CD4-positive, CD25-positive, alpha-beta regulatory T cell (primary cell): ENCODE data around the gene RAB39B. TPM values are rescaled to one million over a fixed set of nuclear protein-coding genes. Genes with fewer than 3 reads are reported as not detected.
"Not testable (repeated sequence)": the region's sequence is repeated elsewhere in the genome, so short reads cannot be mapped to it uniquely, and the experiment has no call there.

Experiments
- ATAC-seq, 2 donors: fragments of 150-1000 bp; cut with Tn5 transposase; one replicate each; pipeline ENCODE4 v1.10.0; 2021; ENCODE audit warnings: low read depth in 2 of 2, moderate number of reproducible peaks in 2 of 2, moderate library complexity in 1 of 2
- DNase-seq, 3 donors: peaks; one replicate each; pipeline versions ENCODE4 v3.0.0 to v3.0.0-alpha.2; 2012 to 2022; ENCODE audit warnings: mixed read lengths in 1 of 3
- H3K27ac ChIP-seq: one replicate; pipeline ENCODE4 v1.7.0; 2013; ENCODE audit warnings: mild to moderate bottlenecking, low read length; ENCODE audit not compliant: insufficient read depth, poor library complexity, severe bottlenecking
- H3K27me3 ChIP-seq: one replicate; pipeline ENCODE4 v1.7.0; 2013; ENCODE audit warnings: low read length; ENCODE audit not compliant: control insufficient read depth, insufficient read depth
- H3K36me3 ChIP-seq: one replicate; pipeline ENCODE4 v1.7.0; 2013; ENCODE audit warnings: mild to moderate bottlenecking, low read length, moderate library complexity; ENCODE audit not compliant: control insufficient read depth, insufficient read depth
- H3K4me1 ChIP-seq: 2 replicates; pipeline ENCODE4 v1.7.0; 2013; ENCODE audit warnings: mild to moderate bottlenecking, low read length; ENCODE audit not compliant: insufficient read depth, control insufficient read depth, poor library complexity, severe bottlenecking
- H3K4me3 ChIP-seq: one replicate; pipeline ENCODE4 v1.7.0; 2013; ENCODE audit warnings: low read depth, mild to moderate bottlenecking, low read length, moderate library complexity
- H3K9me3 ChIP-seq, 2 experiments: 1 replicate in 1 of 2; 2 replicates in 1 of 2; pipeline ENCODE4 v1.7.0; 2013; ENCODE audit warnings: low read length in 2 of 2, mild to moderate bottlenecking in 1 of 2, moderate library complexity in 1 of 2; ENCODE audit not compliant: control insufficient read depth in 2 of 2
- H3K27ac Mint-ChIP-seq, 3 donors: one replicate each; pipeline ENCODE4 v1.8.0; 2020 to 2022; ENCODE audit warnings: mild to moderate bottlenecking in 3 of 3, mixed read lengths in 3 of 3, moderate library complexity in 2 of 3
- H3K27me3 Mint-ChIP-seq: one replicate; pipeline ENCODE4 v1.8.0; 2022; ENCODE audit warnings: mild to moderate bottlenecking, mixed read lengths
- H3K36me3 Mint-ChIP-seq: one replicate; pipeline ENCODE4 v1.8.0; 2020; ENCODE audit warnings: mixed read lengths
- H3K4me1 Mint-ChIP-seq, 4 donors: one replicate each; pipeline ENCODE4 v1.8.0; 2020 to 2022; ENCODE audit warnings: mixed read lengths in 4 of 4, mild to moderate bottlenecking in 1 of 4
- H3K4me3 Mint-ChIP-seq, 4 donors: one replicate each; pipeline ENCODE4 v1.8.0; 2020 to 2022; ENCODE audit warnings: mild to moderate bottlenecking in 4 of 4, mixed read lengths in 4 of 4, moderate library complexity in 3 of 4
- H3K9me3 Mint-ChIP-seq, 7 donors: one replicate each; pipeline ENCODE4 v1.8.0; 2020 to 2022; ENCODE audit warnings: mixed read lengths in 7 of 7, mild to moderate bottlenecking in 3 of 7, moderate library complexity in 2 of 7
- polyA plus RNA-seq, 4 donors: library from polyadenylated mRNA; unstranded; fragments of 300-500 nt; fragmentation: Illumina TruSeq; gene quantifications; one replicate each; pipeline ENCODE4 v1.2.3, GENCODE V29; 2021
- total RNA-seq: library from RNA; stranded (reverse); gene quantifications from one replicate; pipeline ENCODE4 v1.2.3, GENCODE V29; 2022

The RAB39B gene
- total and polyA plus RNA-seq, 5 donors from 2014 or later, result 6.4 to 10.0 (median 7.0) TPM

- Mint-ChIP-seq H3K9me3 (no peaks in the 10 kb centered on the region), H3K27me3 (no peaks in the 10 kb centered on the region), H3K36me3 (peaks cover 13% of the 10 kb centered on the region), H3K27ac (peak overlapping the region in 1 of 3 donors; percentile 58), H3K4me1 (peaks cover 4 to 18% (median 5%) of the 10 kb centered on the region in 4 donors), H3K4me3 (no peak overlapping the region)
- Histone ChIP-seq H3K27ac (no peak overlapping the region), H3K9me3 (no peaks in the 10 kb centered on the region), H3K36me3 (peaks cover 59% of the 10 kb centered on the region), H3K4me1 (no peaks in the 10 kb centered on the region), H3K27me3 (no peaks in the 10 kb centered on the region), H3K4me3 (no peak overlapping the region)
- ATAC-seq (no peak), DNase-seq (no peak)
Observed at GRCh38 chrX:155231163-155231562, 33.1 kb downstream of the RAB39B start.

- Histone ChIP-seq H3K27me3 (no peaks in the 10 kb centered on the region), H3K9me3 (no peaks in the 10 kb centered on the region), H3K27ac (no peak overlapping the region), H3K36me3 (peaks cover 38% of the 10 kb centered on the region), H3K4me1 (no peaks in the 10 kb centered on the region), H3K4me3 (no peak overlapping the region)
- ATAC-seq, result no peak
- Mint-ChIP-seq H3K9me3 (peaks cover 0 to 2% (median 0%) of the 10 kb centered on the region in 7 donors), H3K4me3 (no peak overlapping the region), H3K27ac (no peak overlapping the region), H3K27me3 (no peaks in the 10 kb centered on the region), H3K4me1 (peaks cover 5 to 13% (median 5%) of the 10 kb centered on the region in 4 donors), H3K36me3 (peaks cover 11% of the 10 kb centered on the region)
- no peak for DNase-seq
Observed at GRCh38 chrX:155225774-155226173, 38.5 kb downstream of the RAB39B start.

- H3K36me3 Mint-ChIP-seq, result peaks cover 11% of the 10 kb centered on the region
- not testable (repeated sequence) for H3K27me3 ChIP-seq, H3K4me3 ChIP-seq, H3K9me3 Mint-ChIP-seq, H3K4me1 ChIP-seq, H3K9me3 ChIP-seq, H3K4me3 Mint-ChIP-seq, H3K27ac ChIP-seq, H3K27me3 Mint-ChIP-seq, DNase-seq, ATAC-seq
- peaks cover 33% of the 10 kb centered on the region for H3K36me3 ChIP-seq
- peaks cover 5 to 14% (median 7%) of the 10 kb centered on the region in 4 donors for H3K4me1 Mint-ChIP-seq
- peak overlapping the region in 1 of 3 donors; percentile 32 for H3K27ac Mint-ChIP-seq
Observed at GRCh38 chrX:155223746-155224145, 40.5 kb downstream of the RAB39B start.

GRCh38 chrX:155221351-155221750 is 42.9 kb downstream of the RAB39B start:
- Mint-ChIP-seq H3K4me1 (peaks cover 5 to 31% (median 19%) of the 10 kb centered on the region in 4 donors), H3K9me3 (peaks cover 0 to 2% (median 0%) of the 10 kb centered on the region in 7 donors), H3K36me3 (peaks cover 11% of the 10 kb centered on the region), H3K27ac (no peak overlapping the region), H3K4me3 (no peak overlapping the region), H3K27me3 (no peaks in the 10 kb centered on the region)
- Histone ChIP-seq H3K27me3 (no peaks in the 10 kb centered on the region), H3K36me3 (peaks cover 17% of the 10 kb centered on the region), H3K4me1 (peaks cover 16% of the 10 kb centered on the region), H3K4me3 (no peak overlapping the region), H3K9me3 (no peaks in the 10 kb centered on the region), H3K27ac (no peak overlapping the region)
- DNase-seq (no peak), ATAC-seq (no peak)

GRCh38 chrX:155218777-155219176 is 45.5 kb downstream of the RAB39B start:
- Mint-ChIP-seq H3K27me3 (no peaks in the 10 kb centered on the region), H3K27ac (peak overlapping the region in 1 of 3 donors; percentile 42), H3K4me3 (peak overlapping the region; percentile 2 to 100 (median 48)), H3K4me1 (peaks cover 0 to 31% (median 19%) of the 10 kb centered on the region in 4 donors), H3K9me3 (peaks cover 0 to 2% (median 0%) of the 10 kb centered on the region in 7 donors), H3K36me3 (peaks cover 7% of the 10 kb centered on the region)
- ATAC-seq (no peak), DNase-seq (no peak)
- Histone ChIP-seq H3K36me3 (peaks cover 13% of the 10 kb centered on the region), H3K9me3 (no peaks in the 10 kb centered on the region), H3K27me3 (no peaks in the 10 kb centered on the region), H3K4me3 (peak overlapping the region; percentile 96), H3K4me1 (peaks cover 16% of the 10 kb centered on the region), H3K27ac (no peak overlapping the region)

- Histone ChIP-seq H3K27me3 (no peaks in the 10 kb centered on the region), H3K4me3 (peak overlapping the region; percentile 96), H3K36me3 (peaks cover 8% of the 10 kb centered on the region), H3K27ac (peak overlapping the region; percentile 69), H3K9me3 (no peaks in the 10 kb centered on the region), H3K4me1 (peaks cover 16% of the 10 kb centered on the region)
- no peaks in the 10 kb centered on the region for H3K27me3 Mint-ChIP-seq
- peak overlapping the region; percentile 64 to 88 (median 88) for H3K27ac Mint-ChIP-seq
- peak overlapping the region; percentile 95 to 100 (median 96) for H3K4me3 Mint-ChIP-seq
- peaks cover 0 to 26% (median 19%) of the 10 kb centered on the region in 4 donors for H3K4me1 Mint-ChIP-seq
- DNase-seq (no peak), ATAC-seq (no peak)
- peaks cover 0 to 1% (median 0%) of the 10 kb centered on the region in 7 donors for H3K9me3 Mint-ChIP-seq
- H3K36me3 Mint-ChIP-seq, result peaks cover under 1% of the 10 kb centered on the region
Observed at GRCh38 chrX:155216940-155217440, 47.3 kb downstream of the RAB39B start.

GRCh38 chrX:155216179-155216939 is 47.9 kb downstream of the RAB39B start, which contains the start of gene VBP1:
VBP1 (plus strand) TSS chrX:155216460; CDS start chrX:155216483, 23 bp downstream.
- H3K27ac Mint-ChIP-seq, result peak within 1 kb of the TSS; percentile 88 to 95 (median 88)
- no peaks in the 10 kb centered on the region for H3K36me3 Mint-ChIP-seq
- Histone ChIP-seq H3K36me3 (peaks cover 6% of the 10 kb centered on the region), H3K9me3 (no peaks in the 10 kb centered on the region), H3K4me3 (peak within 1 kb of the TSS; percentile 96), H3K4me1 (peaks cover 16% of the 10 kb centered on the region), H3K27ac (peak within 1 kb of the TSS; percentile 69), H3K27me3 (no peaks in the 10 kb centered on the region)
- H3K9me3 Mint-ChIP-seq, result peaks cover 0 to 1% (median 0%) of the 10 kb centered on the region in 7 donors
- ATAC-seq (peak; percentile 99), DNase-seq (peak; percentile 81 to 94 (median 86))
- H3K4me3 Mint-ChIP-seq, result peak within 1 kb of the TSS; percentile 95 to 100 (median 96)
- peaks cover 0 to 26% (median 19%) of the 10 kb centered on the region in 4 donors for H3K4me1 Mint-ChIP-seq
- no peaks in the 10 kb centered on the region for H3K27me3 Mint-ChIP-seq
